Activated T-cell treated with anti-CD3 and anti-CD28 coated beads, Interleukin-2, amount 50 U/mL, for 72 hours (primary cell): Measurements from ENCODE around the gene ZNF555. TPM values are rescaled to one million over a fixed set of nuclear protein-coding genes. Genes with fewer than 3 reads are reported as not detected.
"Not testable (repeated sequence)": the region's sequence is repeated elsewhere in the genome, so short reads cannot be mapped to it uniquely, and the experiment has no call there.

Experiments
- ATAC-seq, 2 donors: fragments of 150-1000 bp; cut with Tn5 transposase; replicated peaks in 1 of 2; 2 replicates each; pipeline ENCODE4 v1.10.0; 2021; ENCODE audit warnings: moderate library complexity in 2 of 2, mild to moderate bottlenecking in 1 of 2
- DNase-seq, 2 donors: peaks; one replicate each; pipeline ENCODE4 v3.0.0; 2021 to 2022; ENCODE audit warnings: mixed read lengths in 1 of 2
- H3K27ac Mint-ChIP-seq: one replicate; pipeline ENCODE4 v1.8.0; 2022; ENCODE audit warnings: mild to moderate bottlenecking, moderate library complexity, mixed read lengths
- H3K27me3 Mint-ChIP-seq: one replicate; pipeline ENCODE4 v1.8.0; 2022; ENCODE audit warnings: low read depth, mixed read lengths
- H3K36me3 Mint-ChIP-seq, 2 donors: one replicate each; pipeline ENCODE4 v1.8.0; 2022; ENCODE audit warnings: mixed read lengths in 2 of 2, mild to moderate bottlenecking in 1 of 2; ENCODE audit not compliant: insufficient read depth in 2 of 2
- H3K4me1 Mint-ChIP-seq: one replicate; pipeline ENCODE4 v1.8.0; 2022; ENCODE audit warnings: low read depth, mixed read lengths
- H3K4me3 Mint-ChIP-seq, 2 donors: one replicate each; pipeline ENCODE4 v1.8.0; 2022; ENCODE audit warnings: mild to moderate bottlenecking in 2 of 2, mixed read lengths in 2 of 2, moderate library complexity in 2 of 2
- H3K9me3 Mint-ChIP-seq, 2 donors: one replicate each; pipeline ENCODE4 v1.8.0; 2022; ENCODE audit warnings: mixed read lengths in 2 of 2
- total RNA-seq, 2 donors: library from RNA; stranded (reverse); gene quantifications; one replicate each; pipeline ENCODE4 v1.2.3, GENCODE V29; 2022

The ZNF555 gene
- total RNA-seq, 2 donors from 2014 or later: 4.6 to 4.8 TPM

DNA sequence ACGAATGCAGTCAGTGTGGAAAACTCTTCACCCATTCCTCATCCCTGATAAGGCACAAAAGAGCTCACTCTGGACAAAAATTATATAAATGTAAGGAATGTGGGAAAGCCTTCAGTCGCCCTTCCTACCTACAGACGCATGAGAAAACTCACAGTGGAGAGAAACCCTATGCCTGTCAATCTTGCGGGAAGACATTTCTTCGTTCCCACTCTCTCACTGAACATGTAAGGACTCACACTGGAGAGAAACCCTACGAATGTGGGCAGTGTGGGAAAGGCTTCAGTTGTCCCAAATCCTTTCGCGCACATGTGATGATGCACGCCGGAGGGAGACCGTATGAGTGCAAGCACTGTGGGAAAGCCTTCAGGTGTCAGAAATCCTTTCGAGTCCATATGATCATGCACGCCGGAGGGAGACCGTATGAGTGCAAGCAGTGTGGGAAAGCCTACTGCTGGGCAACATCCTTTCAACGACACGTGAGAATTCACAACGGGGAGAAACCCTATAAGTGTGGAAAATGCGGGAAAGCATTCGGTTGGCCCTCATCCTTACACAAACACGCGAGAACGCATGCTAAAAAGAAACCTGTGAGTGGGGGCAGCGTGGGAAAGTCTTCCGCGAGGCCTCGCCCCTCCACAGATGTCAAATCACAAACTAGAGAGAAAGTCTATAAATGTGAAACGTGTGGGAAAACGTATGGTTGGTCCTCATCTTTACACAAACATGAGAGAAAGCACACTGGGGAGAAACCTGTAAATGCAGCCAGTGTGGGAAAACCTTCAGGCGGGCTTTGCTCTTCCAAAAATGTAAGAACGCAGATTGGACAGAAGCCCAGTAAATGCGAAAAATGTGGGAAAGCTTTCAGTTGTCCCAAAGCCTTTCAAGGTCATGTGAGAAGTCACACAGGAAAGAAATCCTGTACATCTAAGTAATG is 36.4 kb downstream of the ZNF555 start:
- Mint-ChIP-seq H3K4me1 (no peaks in the 10 kb centered on the region), H3K36me3 (peaks cover 11 to 14% of the 10 kb centered on the region in 2 donors), H3K27me3 (no peaks in the 10 kb centered on the region), H3K4me3 (no peak overlapping the region), H3K9me3 (peaks cover 0 to 5% of the 10 kb centered on the region in 2 donors), H3K27ac (no peak overlapping the region)
- no peak for ATAC-seq
- no peak for DNase-seq

DNA sequence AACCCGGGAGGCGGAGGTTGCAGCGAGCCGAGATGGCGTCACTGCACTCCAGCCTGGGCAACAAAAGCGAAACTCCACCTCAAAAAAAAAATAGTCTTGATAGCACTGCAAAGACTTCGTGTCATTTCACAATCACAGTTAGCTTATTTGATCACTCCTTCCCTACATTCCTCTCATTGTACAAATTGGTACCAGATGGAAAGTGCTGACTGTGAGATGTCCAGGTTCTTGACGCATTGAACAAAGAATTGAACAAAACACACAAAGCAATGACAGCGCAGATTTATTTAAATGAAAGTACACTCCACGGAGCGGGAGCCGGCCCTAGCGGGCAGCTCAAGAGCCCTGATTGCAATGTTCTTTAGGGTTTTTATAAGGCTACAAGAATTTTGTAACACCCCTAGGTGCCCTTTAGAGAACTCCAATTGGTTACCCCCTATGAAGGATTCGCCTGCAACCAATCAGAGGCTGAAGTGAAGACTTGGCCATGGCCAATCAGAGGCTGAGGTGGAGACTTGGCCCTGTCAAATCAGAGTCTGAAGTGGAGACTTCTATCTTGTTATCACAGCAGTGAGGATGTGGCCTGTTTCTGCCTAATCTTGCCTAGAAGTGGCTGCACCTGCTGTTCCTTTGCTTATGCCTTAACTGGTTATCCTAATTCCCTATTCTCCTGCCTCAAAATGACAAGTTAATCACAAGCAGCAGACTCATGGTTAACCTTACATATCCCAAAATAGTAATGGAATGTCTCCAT is 42.6 kb downstream of the ZNF555 start:
- ATAC-seq (no peak), DNase-seq (no peak)
- Mint-ChIP-seq H3K36me3 (peaks cover 0 to 4% of the 10 kb centered on the region in 2 donors), H3K27me3 (no peaks in the 10 kb centered on the region), H3K4me3 (no peak overlapping the region), H3K4me1 (peaks cover 6% of the 10 kb centered on the region), H3K9me3 (no peaks in the 10 kb centered on the region), H3K27ac (no peak overlapping the region)

DNA sequence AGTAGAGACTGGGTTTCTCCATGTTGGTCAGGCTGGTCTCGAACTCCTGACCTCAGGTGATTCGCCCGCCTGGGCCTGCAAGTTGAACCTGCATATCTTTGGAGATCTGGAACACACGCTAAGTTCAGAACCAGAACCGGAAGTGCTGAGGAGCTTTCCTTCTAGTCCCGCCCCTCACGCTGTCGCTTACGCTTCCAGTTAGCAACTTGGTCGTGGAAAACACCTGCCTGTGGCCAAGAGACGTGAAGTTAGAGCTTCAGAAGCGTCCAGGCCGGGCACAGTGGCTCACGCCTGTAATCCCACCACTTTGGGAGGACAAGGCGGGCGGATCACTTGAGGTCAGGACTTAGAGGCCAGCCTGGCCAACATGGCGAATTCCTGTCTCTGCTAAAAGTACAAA is 44.5 kb downstream of the ZNF555 start:
- H3K36me3 Mint-ChIP-seq: no peaks in the 10 kb centered on the region
- H3K4me1 Mint-ChIP-seq: peaks cover 7% of the 10 kb centered on the region
- no peak overlapping the region for H3K4me3 Mint-ChIP-seq
- DNase-seq (no peak), ATAC-seq (no peak)
- H3K27me3 Mint-ChIP-seq: no peaks in the 10 kb centered on the region
- H3K9me3 Mint-ChIP-seq: no peaks in the 10 kb centered on the region
- H3K27ac Mint-ChIP-seq: no peak overlapping the region

DNA sequence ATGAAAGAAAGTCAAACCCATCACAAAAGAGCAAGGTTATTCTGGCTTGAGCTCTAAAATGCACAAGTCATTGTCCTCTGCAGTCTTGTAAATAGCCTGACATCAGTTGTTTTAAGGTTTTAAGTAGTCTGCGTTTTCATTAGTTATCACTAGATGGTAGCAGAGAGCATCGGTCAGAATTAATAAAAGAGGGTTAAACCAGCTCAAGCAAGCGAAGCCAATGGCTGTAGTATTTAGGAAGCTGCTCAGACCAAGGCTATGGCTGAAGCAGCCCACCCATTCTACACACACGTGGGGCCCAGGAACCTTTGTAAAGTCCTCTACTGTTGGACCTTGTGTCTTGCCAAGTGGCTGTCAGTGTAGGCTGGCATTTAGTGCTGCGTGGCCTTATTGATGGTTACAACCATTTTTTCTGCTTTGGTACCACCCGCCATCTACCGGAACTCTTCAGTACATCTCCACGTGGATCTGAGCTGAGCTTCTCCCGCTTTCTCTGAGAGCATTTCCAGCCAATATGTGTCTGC is 46.2 kb downstream of the ZNF555 start:
- ATAC-seq (peak in 1 of 2 donors; percentile 35), DNase-seq (no peak)
- Mint-ChIP-seq H3K27me3 (no peaks in the 10 kb centered on the region), H3K4me3 (peak overlapping the region in 1 of 2 donors; percentile 32), H3K36me3 (no peaks in the 10 kb centered on the region), H3K27ac (no peak overlapping the region), H3K4me1 (peaks cover 11% of the 10 kb centered on the region), H3K9me3 (no peaks in the 10 kb centered on the region)

DNA sequence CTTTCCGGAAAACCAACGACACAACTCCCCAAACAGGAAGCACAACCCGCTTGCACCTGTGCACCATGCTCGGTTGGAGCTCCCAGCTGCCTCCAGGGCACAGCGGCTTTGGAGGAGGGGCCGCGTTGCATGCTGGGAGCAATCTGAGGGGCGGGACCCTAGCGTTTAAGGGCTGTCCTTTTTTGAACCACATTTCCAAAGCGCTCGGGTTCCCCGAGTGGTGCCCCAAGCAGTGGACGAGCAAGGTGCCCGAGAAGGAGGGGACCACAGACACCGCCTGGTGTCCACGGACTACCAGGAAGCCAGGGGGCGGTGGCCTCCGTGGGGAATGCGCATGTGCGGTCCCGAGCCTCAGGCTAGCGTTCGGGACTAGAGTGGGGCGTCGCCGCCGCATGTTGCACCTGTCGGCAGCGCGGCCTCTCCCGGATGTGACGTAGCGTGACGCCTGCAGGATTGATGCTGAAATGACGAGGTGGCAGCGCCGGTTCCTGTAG is 47.5 kb downstream of the ZNF555 start:
- DNase-seq (peak; percentile 53 to 74), ATAC-seq (peak; percentile 81 to 91)
- Mint-ChIP-seq H3K27me3 (no peaks in the 10 kb centered on the region), H3K4me1 (peaks cover 11% of the 10 kb centered on the region), H3K36me3 (no peaks in the 10 kb centered on the region), H3K9me3 (no peaks in the 10 kb centered on the region), H3K27ac (no peak overlapping the region), H3K4me3 (peak overlapping the region; percentile 52 to 67)

DNA sequence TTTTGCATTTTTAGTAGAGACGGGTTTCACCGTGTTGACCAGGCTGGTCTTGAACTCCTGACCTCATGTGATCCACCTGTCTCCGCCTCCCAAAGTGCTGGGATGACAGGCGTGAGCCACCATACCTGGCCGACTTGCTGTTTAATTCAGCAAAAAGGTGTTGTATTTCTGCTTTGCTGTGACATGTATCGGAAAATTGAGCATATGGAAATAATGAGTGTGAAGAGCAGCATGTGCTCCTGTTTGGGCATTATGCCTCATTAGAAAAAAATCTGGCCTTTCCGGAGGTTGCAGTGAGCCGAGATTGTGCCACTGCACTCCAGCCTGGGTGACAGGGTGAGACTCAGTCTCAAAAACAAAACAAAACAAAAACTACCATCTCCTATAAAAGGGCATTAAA is 49.3 kb downstream of the ZNF555 start:
- not testable (repeated sequence) for DNase-seq, H3K9me3 Mint-ChIP-seq, H3K27ac Mint-ChIP-seq, H3K27me3 Mint-ChIP-seq, H3K4me3 Mint-ChIP-seq, H3K36me3 Mint-ChIP-seq, ATAC-seq
- H3K4me1 Mint-ChIP-seq: peaks cover 11% of the 10 kb centered on the region

DNA sequence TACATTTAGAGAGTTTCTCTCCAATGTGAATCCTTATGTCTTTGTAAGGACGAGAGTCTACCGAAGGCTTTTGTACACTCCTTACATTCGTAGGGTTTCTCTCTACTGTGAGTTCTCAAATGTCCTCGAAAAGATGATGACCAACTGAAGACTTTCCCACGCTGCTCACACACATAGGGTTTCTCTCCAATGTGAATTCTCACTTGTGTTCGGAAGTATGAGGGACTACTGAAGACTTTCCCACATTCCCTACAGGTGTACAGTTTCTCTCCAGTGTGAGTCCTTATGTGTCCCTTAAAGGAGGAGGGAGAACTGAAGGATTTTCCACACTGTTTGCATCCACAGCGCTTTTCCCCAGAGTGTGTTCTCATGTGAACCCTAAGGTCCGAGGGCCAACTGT is 55.4 kb downstream of the ZNF555 start:
- H3K4me3 Mint-ChIP-seq: no peak overlapping the region
- no peak for ATAC-seq
- peaks cover 5% of the 10 kb centered on the region in 2 donors for H3K36me3 Mint-ChIP-seq
- peaks cover 3 to 7% of the 10 kb centered on the region in 2 donors for H3K9me3 Mint-ChIP-seq
- no peak overlapping the region for H3K27ac Mint-ChIP-seq
- peaks cover 9% of the 10 kb centered on the region for H3K4me1 Mint-ChIP-seq
- no peak for DNase-seq
- no peaks in the 10 kb centered on the region for H3K27me3 Mint-ChIP-seq

DNA sequence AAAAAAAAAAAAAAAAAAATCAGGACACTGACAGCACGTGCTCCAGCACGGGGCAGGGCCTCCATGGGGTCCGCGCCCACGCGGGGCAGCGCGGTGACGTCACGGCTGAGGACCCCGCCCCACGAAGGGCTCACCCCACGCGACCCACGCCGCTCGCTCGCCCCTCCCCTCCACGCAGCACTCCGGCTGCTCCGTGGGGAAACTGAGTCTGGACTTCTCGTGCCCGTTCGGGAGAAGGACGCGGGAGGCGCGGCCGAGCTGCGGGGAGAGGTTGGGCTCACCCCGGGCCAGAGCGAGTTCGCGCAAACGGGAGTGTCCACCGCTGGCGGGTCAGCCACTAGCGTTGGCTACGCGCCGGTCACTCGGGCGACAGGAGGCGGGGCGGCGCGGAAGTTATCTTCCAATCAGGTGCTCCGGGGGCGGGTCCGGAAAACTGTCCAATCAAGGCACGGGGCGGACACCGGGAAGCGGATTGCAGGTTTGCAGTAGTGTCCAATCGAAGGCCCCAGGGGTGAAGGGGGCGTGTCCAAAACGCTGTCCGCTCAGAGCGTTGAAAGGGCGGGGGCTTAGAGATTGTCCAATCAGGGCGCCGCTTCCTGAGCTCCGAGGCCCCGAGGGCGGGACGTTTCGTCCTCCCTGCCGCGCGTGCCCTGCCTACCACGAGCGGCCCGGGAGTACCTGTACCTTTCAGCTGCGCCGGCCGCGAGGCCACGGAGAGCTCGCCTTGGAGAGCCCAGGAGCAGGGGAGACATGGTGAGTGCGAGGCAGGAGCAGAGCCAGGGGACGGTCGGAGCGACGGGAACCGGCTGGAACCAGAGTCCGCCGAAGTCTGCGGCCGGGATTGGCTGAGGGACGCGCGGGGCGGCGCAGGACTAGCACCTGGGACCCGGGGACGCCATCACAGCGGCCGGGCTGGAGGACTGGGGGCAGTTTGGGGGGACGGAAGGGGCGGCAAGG is 59.3 kb downstream of the ZNF555 start, which contains the start of gene ZNF57:
ZNF57 (plus strand) TSS at position 633 of the 957 bp plus-strand sequence; CDS start at position 751, 118 bp downstream.
- DNase-seq (peak; percentile 99 to 100), ATAC-seq (peak; percentile 98)
- Mint-ChIP-seq H3K4me1 (peaks cover 20% of the 10 kb centered on the region), H3K9me3 (peaks cover 3 to 7% of the 10 kb centered on the region in 2 donors), H3K27ac (peak within 1 kb of the TSS; percentile 38), H3K4me3 (peak within 1 kb of the TSS; percentile 91 to 98), H3K36me3 (peaks cover 5% of the 10 kb centered on the region in 2 donors), H3K27me3 (no peaks in the 10 kb centered on the region)

DNA sequence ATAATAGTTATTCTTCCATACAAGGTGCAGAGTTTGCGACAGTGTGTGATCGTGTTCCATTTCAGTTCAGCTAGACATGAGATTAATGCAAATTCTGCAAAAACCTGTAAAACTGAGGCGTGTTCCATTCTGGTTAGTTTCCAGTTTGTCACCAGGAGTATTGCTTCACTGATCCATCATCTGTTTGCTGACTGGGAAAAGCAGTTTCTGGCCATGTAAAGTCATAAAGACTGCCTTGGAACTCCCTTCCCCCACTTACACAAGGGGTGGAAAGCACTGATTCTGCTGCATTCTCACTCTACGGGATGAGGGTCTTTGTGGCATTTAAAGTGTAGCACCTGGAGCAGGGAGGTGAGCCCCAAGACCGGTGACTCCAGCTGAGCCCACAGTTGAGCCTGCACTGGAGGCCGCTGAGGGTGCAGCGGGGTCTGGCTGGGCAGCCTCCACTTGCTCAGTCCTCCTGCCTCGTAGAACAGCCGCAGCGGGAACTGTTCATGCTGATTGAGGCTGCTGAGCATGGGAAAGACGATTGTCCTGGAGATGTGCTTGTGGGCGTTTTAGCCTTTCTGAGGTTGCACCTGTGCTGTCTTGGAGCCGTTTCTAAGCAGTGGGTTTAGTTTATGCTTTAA is 61.4 kb downstream of the ZNF555 start:
- Mint-ChIP-seq H3K9me3 (no peaks in the 10 kb centered on the region), H3K27ac (no peak overlapping the region), H3K4me1 (peaks cover 39% of the 10 kb centered on the region), H3K27me3 (no peaks in the 10 kb centered on the region), H3K4me3 (peak overlapping the region; percentile 91 to 98), H3K36me3 (peaks cover 2 to 3% of the 10 kb centered on the region in 2 donors)
- DNase-seq: no peak
- ATAC-seq: no peak

DNA sequence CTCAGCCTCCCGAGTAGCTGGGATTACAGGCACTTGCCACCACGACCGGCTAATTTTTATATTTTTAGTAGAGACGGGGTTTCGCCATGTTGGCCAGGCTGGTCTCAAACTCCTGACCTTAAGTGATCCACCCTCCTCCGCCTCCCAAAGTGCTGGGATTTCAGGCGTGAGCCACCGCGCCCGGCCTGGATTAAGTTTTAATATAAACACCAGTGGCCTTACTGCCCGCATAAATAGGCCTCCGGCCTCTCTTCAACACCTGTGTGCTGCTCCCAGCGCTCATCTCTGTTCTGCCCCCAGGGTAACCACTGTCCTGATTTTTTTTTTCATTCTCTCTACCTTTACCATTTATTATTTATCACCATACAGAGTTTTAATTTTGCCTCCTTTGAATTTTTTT is 62.1 kb downstream of the ZNF555 start:
- not testable (repeated sequence) for H3K9me3 Mint-ChIP-seq, H3K27me3 Mint-ChIP-seq, H3K36me3 Mint-ChIP-seq, H3K4me3 Mint-ChIP-seq, DNase-seq, ATAC-seq, H3K27ac Mint-ChIP-seq
- peaks cover 44% of the 10 kb centered on the region for H3K4me1 Mint-ChIP-seq

DNA sequence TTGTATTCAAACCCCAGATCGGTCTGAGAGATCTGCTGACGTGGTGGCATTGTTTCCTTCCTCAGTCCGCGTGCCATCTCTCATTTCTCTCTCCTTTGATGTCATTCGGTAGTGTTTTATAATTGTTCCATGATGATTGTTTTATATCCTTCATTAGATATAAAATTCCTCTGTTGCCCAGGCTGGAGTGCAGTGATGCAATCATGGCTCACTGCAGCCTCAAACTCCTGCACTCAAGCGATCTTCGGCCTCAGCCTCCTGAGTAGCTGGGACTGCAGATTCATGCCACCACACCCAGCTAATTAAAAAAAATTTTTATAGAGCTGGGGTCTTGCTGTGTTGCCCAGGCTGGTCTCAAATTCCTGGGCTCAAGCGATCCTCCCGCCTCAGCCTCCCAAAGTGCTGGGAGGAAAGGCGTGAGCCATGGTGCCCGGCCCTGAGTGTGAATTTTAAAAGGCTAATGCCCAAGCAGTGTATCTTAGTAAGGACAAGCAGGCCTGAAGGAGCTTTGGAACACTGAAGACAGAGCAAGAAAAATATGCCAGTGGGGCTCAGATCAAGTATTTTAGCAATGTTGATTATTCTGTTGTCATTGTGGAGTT is 64.7 kb downstream of the ZNF555 start:
- H3K4me1 Mint-ChIP-seq: peaks cover 51% of the 10 kb centered on the region
- ATAC-seq: no peak
- H3K27ac Mint-ChIP-seq: no peak overlapping the region
- H3K9me3 Mint-ChIP-seq: peaks cover 1 to 3% of the 10 kb centered on the region in 2 donors
- H3K36me3 Mint-ChIP-seq: peaks cover 2 to 4% of the 10 kb centered on the region in 2 donors
- no peak overlapping the region for H3K4me3 Mint-ChIP-seq
- DNase-seq: no peak
- H3K27me3 Mint-ChIP-seq: no peaks in the 10 kb centered on the region
